Esophagus (tissue), 2 donors: ENCODE results near the gene STRN. TPM values are rescaled to one million over a fixed set of nuclear protein-coding genes. Genes with fewer than 3 reads are reported as not detected.
"Not testable (repeated sequence)": the region's sequence is repeated elsewhere in the genome, so short reads cannot be mapped to it uniquely, and the experiment has no call there.

ENCODE experiments used
- H3K27ac ChIP-seq, 2 donors: one replicate each; pipeline ENCODE4 v1.5.1; 2013; ENCODE audit warnings: low read depth in 2 of 2, mild to moderate bottlenecking in 2 of 2, inconsistent platforms in 1 of 2, low read length in 1 of 2, moderate library complexity in 1 of 2
- H3K27me3 ChIP-seq, 2 donors: one replicate each; pipeline ENCODE4 v1.6.1; 2013; ENCODE audit warnings: low read length in 2 of 2, control low read depth in 1 of 2, mild to moderate bottlenecking in 1 of 2; ENCODE audit not compliant: insufficient read depth in 2 of 2, control insufficient read depth in 1 of 2
- H3K36me3 ChIP-seq, 2 donors: one replicate each; pipeline ENCODE4 v1.6.1; 2013; ENCODE audit warnings: low read length in 1 of 2; ENCODE audit not compliant: control insufficient read depth in 2 of 2, insufficient read depth in 2 of 2
- H3K4me1 ChIP-seq, 2 donors: one replicate each; pipeline ENCODE4 v1.6.1; 2013; ENCODE audit warnings: low read length in 1 of 2; ENCODE audit not compliant: control insufficient read depth in 2 of 2, insufficient read depth in 2 of 2
- H3K4me3 ChIP-seq, 2 donors: one replicate each; pipeline ENCODE4 v1.5.1; 2013; ENCODE audit warnings: low read length in 2 of 2, mild to moderate bottlenecking in 2 of 2, low read depth in 1 of 2, moderate library complexity in 1 of 2
- H3K9me3 ChIP-seq, 2 donors: one replicate each; pipeline ENCODE4 v1.6.1; 2013; ENCODE audit warnings: mild to moderate bottlenecking in 2 of 2, low read depth in 1 of 2, low read length in 1 of 2, moderate library complexity in 1 of 2; ENCODE audit not compliant: control insufficient read depth in 2 of 2, insufficient read depth in 1 of 2
- WGBS, 2 donors: extraction: QIAGEN DNeasy Blood & Tissue Kit; methylation state at CpG; one replicate each; pipeline ENCODE4 v1.1.7; 2013; 5-methylcytosine and 5-hydroxymethylcytosine counted together
- polyA plus RNA-seq, 2 donors: library from polyadenylated mRNA; stranded (reverse); fragments of 200-250 nt; gene quantifications; one replicate each; pipeline ENCODE4 v1.2.3, GENCODE V29; 2013
- donor health status: healthy with polysubstance abuse.
- donor health status: Bipolar disorder and iron deficiency.

STRN gene
- polyA plus RNA-seq, 2 donors = 9.2 to 12.2 TPM

- no peak overlapping the region for H3K27ac ChIP-seq
- H3K36me3 ChIP-seq = peaks cover 0 to 3% of the 10 kb centered on the region in 2 donors
- no peaks in the 10 kb centered on the region for H3K27me3 ChIP-seq
- WGBS, 2 donors = 70 to 74% methylated on average over 6 of the region's 6 CpGs
- H3K9me3 ChIP-seq = no peaks in the 10 kb centered on the region
- no peak overlapping the region for H3K4me3 ChIP-seq
- no peaks in the 10 kb centered on the region for H3K4me1 ChIP-seq
Measured at GRCh38 chr2:36988008-36988407, 21.7 kb upstream of the STRN start.

- H3K27ac ChIP-seq = no peak overlapping the region
- H3K36me3 ChIP-seq = peaks cover 2 to 3% of the 10 kb centered on the region in 2 donors
- H3K9me3 ChIP-seq = no peaks in the 10 kb centered on the region
- no peaks in the 10 kb centered on the region for H3K4me1 ChIP-seq
- no peak overlapping the region for H3K4me3 ChIP-seq
- 81 to 89% methylated on average over 3 of the region's 3 CpGs for WGBS, 2 donors
- no peaks in the 10 kb centered on the region for H3K27me3 ChIP-seq
Measured at GRCh38 chr2:36982467-36982866, 16.1 kb upstream of the STRN start.

GRCh38 chr2:36981911-36982310 lies 15.6 kb upstream of the STRN start:
- H3K27ac ChIP-seq = no peak overlapping the region
- no peaks in the 10 kb centered on the region for H3K9me3 ChIP-seq
- WGBS, 2 donors = 85 to 97% methylated on average over 2 of the region's 2 CpGs
- H3K27me3 ChIP-seq = no peaks in the 10 kb centered on the region
- peaks cover under 1 to 2% of the 10 kb centered on the region in 2 donors for H3K36me3 ChIP-seq
- H3K4me1 ChIP-seq = no peaks in the 10 kb centered on the region
- no peak overlapping the region for H3K4me3 ChIP-seq

- not testable (repeated sequence) for H3K27ac ChIP-seq, H3K36me3 ChIP-seq, H3K9me3 ChIP-seq, H3K4me1 ChIP-seq, H3K4me3 ChIP-seq, H3K27me3 ChIP-seq
- WGBS, 2 donors = 95 to 100% methylated on average over 3 of the region's 3 CpGs
Measured at GRCh38 chr2:36979007-36979406, 12.7 kb upstream of the STRN start.

GRCh38 chr2:36976065-36976464 lies 9.7 kb upstream of the STRN start:
- Histone ChIP-seq H3K27me3 (no peaks in the 10 kb centered on the region), H3K27ac (no peak overlapping the region), H3K36me3 (no peaks in the 10 kb centered on the region), H3K9me3 (no peaks in the 10 kb centered on the region), H3K4me3 (no peak overlapping the region), H3K4me1 (no peaks in the 10 kb centered on the region)
- WGBS, 2 donors = 81 to 87% methylated on average over 2 of the region's 2 CpGs

- H3K27me3 ChIP-seq = no peaks in the 10 kb centered on the region
- H3K4me3 ChIP-seq = no peak overlapping the region
- H3K36me3 ChIP-seq = no peaks in the 10 kb centered on the region
- whole genome bisulfite sequencing, 2 donors = 91 to 92% methylated on average over 8 of the region's 8 CpGs
- no peaks in the 10 kb centered on the region for H3K9me3 ChIP-seq
- no peak overlapping the region for H3K27ac ChIP-seq
- no peaks in the 10 kb centered on the region for H3K4me1 ChIP-seq
Measured at GRCh38 chr2:36975306-36975705, 9.0 kb upstream of the STRN start.

- Histone ChIP-seq H3K36me3 (no peaks in the 10 kb centered on the region), H3K4me1 (no peaks in the 10 kb centered on the region), H3K4me3 (no peak overlapping the region), H3K9me3 (no peaks in the 10 kb centered on the region), H3K27me3 (no peaks in the 10 kb centered on the region), H3K27ac (no peak overlapping the region)
- 78 to 80% methylated on average over 2 of the region's 2 CpGs for WGBS, 2 donors
Measured at GRCh38 chr2:36973320-36973719, 7.0 kb upstream of the STRN start.

- H3K9me3 ChIP-seq = no peaks in the 10 kb centered on the region
- no peaks in the 10 kb centered on the region for H3K36me3 ChIP-seq
- H3K4me1 ChIP-seq = no peaks in the 10 kb centered on the region
- no peak overlapping the region for H3K4me3 ChIP-seq
- no peak overlapping the region for H3K27ac ChIP-seq
- no peaks in the 10 kb centered on the region for H3K27me3 ChIP-seq
Measured at GRCh38 chr2:36971990-36972389, 5.7 kb upstream of the STRN start.

- WGBS, 2 donors = 21 to 24% methylated on average over 15 of the region's 15 CpGs
- H3K4me1 ChIP-seq = no peaks in the 10 kb centered on the region
- no peaks in the 10 kb centered on the region for H3K27me3 ChIP-seq
- H3K9me3 ChIP-seq = no peaks in the 10 kb centered on the region
- H3K4me3 ChIP-seq = peak overlapping the region; percentile 68 to 70
- H3K36me3 ChIP-seq = no peaks in the 10 kb centered on the region
- H3K27ac ChIP-seq = peak overlapping the region; percentile 96
Measured at GRCh38 chr2:36967236-36967876, 1.0 kb upstream of the STRN start.

- H3K36me3 ChIP-seq = no peaks in the 10 kb centered on the region
- no peaks in the 10 kb centered on the region for H3K27me3 ChIP-seq
- WGBS, 2 donors = 1% methylated on average over 37 to 41 of the region's 42 CpGs
- H3K27ac ChIP-seq = peak overlapping the region; percentile 79 to 92
- peak overlapping the region; percentile 81 to 89 for H3K4me3 ChIP-seq
- no peaks in the 10 kb centered on the region for H3K9me3 ChIP-seq
- H3K4me1 ChIP-seq = no peaks in the 10 kb centered on the region
Measured at GRCh38 chr2:36965751-36966369, 476 bp downstream of the STRN start.
